SU-DHL-6 (cell line): ENCODE measurements around the gene AIFM1.
A peak's percentile ranks its signal among the peaks of the same experiment; 100 is the strongest.

Experiments used
- H2AFZ ChIP-seq: fragments of 200-600 bp; sonication (generic); 2 replicates; pipeline ENCODE4 v1.6.1; 2014; ENCODE audit warnings: low read depth, mild to moderate bottlenecking, moderate library complexity, mixed read lengths, antibody characterized with exemption, low read length; ENCODE audit not compliant: severe bottlenecking
- H3F3A ChIP-seq: fragments of 200-600 bp; shearing (Covaris generic); 2 replicates; pipeline ENCODE4 v1.6.0; 2016; ENCODE audit warnings: antibody characterized with exemption, mild to moderate bottlenecking; ENCODE audit not compliant: insufficient read depth
- H3K27ac ChIP-seq: fragments of 200-600 bp; sonication (generic); 2 replicates; pipeline ENCODE4 v1.5.1; 2016; ENCODE audit warnings: low read depth, mild to moderate bottlenecking, low read length, moderate library complexity, mixed read lengths
- H3K27me3 ChIP-seq: fragments of 200-600 bp; sonication (generic), shearing (Covaris generic); 2 replicates; pipeline ENCODE4 v1.6.0; 2014; ENCODE audit warnings: mild to moderate bottlenecking, low read length
- H3K36me3 ChIP-seq: fragments of 200-600 bp; sonication (generic); 2 replicates; pipeline ENCODE4 v1.6.1; 2014; ENCODE audit warnings: mild to moderate bottlenecking, low read length, mixed read lengths
- H3K4me2 ChIP-seq: fragments of 300-600, 200-600 bp; shearing (Covaris generic), sonication (generic); 2 replicates; pipeline ENCODE4 v1.6.0; 2014; ENCODE audit warnings: low read length, low read depth, mild to moderate bottlenecking; ENCODE audit not compliant: poor library complexity, severe bottlenecking
- H3K4me3 ChIP-seq: fragments of 200-600 bp; sonication (generic); 2 replicates; pipeline ENCODE4 v1.5.1; 2014; ENCODE audit warnings: antibody characterized with exemption, low read length, mild to moderate bottlenecking, mixed read lengths; ENCODE audit not compliant: insufficient read depth, poor library complexity, severe bottlenecking
- H3K79me2 ChIP-seq: fragments of 200-600 bp; sonication (generic); 2 replicates; pipeline ENCODE4 v1.6.1; 2014; ENCODE audit warnings: mild to moderate bottlenecking, low read length, moderate library complexity; ENCODE audit not compliant: insufficient read depth
- H3K9ac ChIP-seq: fragments of 200-600 bp; sonication (generic); 2 replicates; pipeline ENCODE4 v1.7.0; 2014; ENCODE audit warnings: mild to moderate bottlenecking, low read length
- H3K9me2 ChIP-seq: fragments of 200-600 bp; sonication (generic); replicated peaks from 2 replicates; pipeline ENCODE4 v1.6.1; 2014; ENCODE audit warnings: low read length; ENCODE audit not compliant: insufficient read depth
- H3K9me3 ChIP-seq: fragments of 200-600 bp; sonication (generic); 2 replicates; pipeline ENCODE4 v1.6.1; 2014; ENCODE audit warnings: low read length, mixed read lengths; ENCODE audit not compliant: insufficient read depth
- H4K20me1 ChIP-seq: fragments of 200-600 bp; sonication (generic); 2 replicates; pipeline ENCODE4 v1.6.1; 2014; ENCODE audit warnings: low read depth, mild to moderate bottlenecking, antibody characterized with exemption, low read length, moderate library complexity, mixed read lengths
- CTCF ChIP-seq: fragments of 200-600 bp; sonication (generic); IDR thresholded peaks from one replicate; pipeline ENCODE4 v1.5.1; 2017; ENCODE audit warnings: antibody characterized with exemption, mild to moderate bottlenecking, low read length, moderate library complexity; ENCODE audit not compliant: insufficient read depth, poor library complexity, severe bottlenecking
- EZH2phosphoT487 ChIP-seq: fragments of 200-600 bp; sonication (generic), shearing (Covaris generic); conservative IDR thresholded peaks from 2 replicates; pipeline ENCODE4 v1.6.1; 2018; ENCODE audit warnings: mild to moderate bottlenecking, antibody characterized with exemption, low read length, moderate library complexity, mixed read lengths

The AIFM1 gene

GRCh38 chrX:130111220-130112154 is 54.2 kb downstream of the AIFM1 start:
- H4K20me1 ChIP-seq, result no peaks in the 10 kb centered on the region
- H3K79me2 ChIP-seq, result peaks cover 35% of the 10 kb centered on the region
- H3F3A ChIP-seq, result peaks cover 4% of the 10 kb centered on the region; the same call in 1 of the 2 replicates
- H3K4me3 ChIP-seq, result no peak overlapping the region
- no peaks in the 10 kb centered on the region for H3K36me3 ChIP-seq
- peak overlapping the region; percentile 28; the same call in 1 of the 2 replicates for H3K9ac ChIP-seq
- no peak overlapping the region for H2AFZ ChIP-seq
- no peaks in the 10 kb centered on the region for H3K9me2 ChIP-seq
- H3K27me3 ChIP-seq, result no peaks in the 10 kb centered on the region
- peak overlapping the region; percentile 26 for H3K4me2 ChIP-seq
- H3K9me3 ChIP-seq, result no peaks in the 10 kb centered on the region
- TF ChIP-seq EZH2phosphoT487 (no peak), CTCF (no peak)
- no peak overlapping the region for H3K27ac ChIP-seq

- no peaks in the 10 kb centered on the region for H4K20me1 ChIP-seq
- no peaks in the 10 kb centered on the region for H3K9me2 ChIP-seq
- H3K27me3 ChIP-seq, result no peaks in the 10 kb centered on the region
- no peak within 1 kb of the TSS for H2AFZ ChIP-seq
- H3K36me3 ChIP-seq, result no peaks in the 10 kb centered on the region
- H3F3A ChIP-seq, result peaks cover 4% of the 10 kb centered on the region; the same call in 1 of the 2 replicates
- H3K27ac ChIP-seq, result peak within 1 kb of the TSS; percentile 74
- peak within 1 kb of the TSS; percentile 63 for H3K4me3 ChIP-seq
- H3K79me2 ChIP-seq, result peaks cover 44% of the 10 kb centered on the region
- H3K9me3 ChIP-seq, result no peaks in the 10 kb centered on the region
- peak within 1 kb of the TSS; percentile 80 for H3K4me2 ChIP-seq
- peak within 1 kb of the TSS; percentile 89 for H3K9ac ChIP-seq
- TF ChIP-seq EZH2phosphoT487 (no peak), CTCF (no peak)
These were observed 55.0 kb downstream of the AIFM1 start, which contains the start of gene ELF4 for GRCh38 chrX:130110379-130111219. Gene ELF4 (minus strand): TSS chrX:130110497. CDS start chrX:130081330, 29,167 bp downstream.

- peak overlapping the region; percentile 80 for H3K4me2 ChIP-seq
- H2AFZ ChIP-seq, result no peak overlapping the region
- peak overlapping the region; percentile 74 for H3K27ac ChIP-seq
- H3K4me3 ChIP-seq, result peak overlapping the region; percentile 63
- H3K79me2 ChIP-seq, result peaks cover 50% of the 10 kb centered on the region
- peak overlapping the region; percentile 89 for H3K9ac ChIP-seq
- no peaks in the 10 kb centered on the region for H3K27me3 ChIP-seq
- H3F3A ChIP-seq, result peaks cover 4% of the 10 kb centered on the region; the same call in 1 of the 2 replicates
- no peaks in the 10 kb centered on the region for H3K36me3 ChIP-seq
- H3K9me3 ChIP-seq, result no peaks in the 10 kb centered on the region
- no peaks in the 10 kb centered on the region for H4K20me1 ChIP-seq
- H3K9me2 ChIP-seq, result no peaks in the 10 kb centered on the region
- TF ChIP-seq CTCF (no peak), EZH2phosphoT487 (no peak)
These were observed 55.9 kb downstream of the AIFM1 start for GRCh38 chrX:130109429-130110378.
